Endodermal cell (in vitro differentiated cells): ENCODE measurements around the gene GRIN2C. TPM values are rescaled to one million over a fixed set of nuclear protein-coding genes. Genes with fewer than 3 reads are reported as not detected.

ENCODE experiments used
- DNase-seq: peaks from one replicate; pipeline ENCODE4 v3.0.0-alpha.2; 2017
- H3K27ac ChIP-seq: 2 replicates; pipeline ENCODE4 v1.5.1; 2013; ENCODE audit warnings: mild to moderate bottlenecking, low read depth, low read length, moderate library complexity
- H3K27me3 ChIP-seq: 2 replicates; pipeline ENCODE4 v1.6.1; 2013; ENCODE audit warnings: mild to moderate bottlenecking, low read length, moderate library complexity; ENCODE audit not compliant: insufficient read depth, control insufficient read depth, poor library complexity, severe bottlenecking
- H3K36me3 ChIP-seq: 2 replicates; pipeline ENCODE4 v1.7.0; 2013; ENCODE audit warnings: mild to moderate bottlenecking, low read length, moderate library complexity; ENCODE audit not compliant: control insufficient read depth, insufficient read depth
- H3K4me1 ChIP-seq: one replicate; pipeline ENCODE4 v1.7.0; 2013; ENCODE audit warnings: low read length; ENCODE audit not compliant: control insufficient read depth, insufficient read depth
- H3K4me3 ChIP-seq: 2 replicates; pipeline ENCODE4 v1.5.1; 2013; ENCODE audit warnings: mild to moderate bottlenecking, low read length, moderate library complexity
- H3K9ac ChIP-seq: 2 replicates; pipeline ENCODE4 v1.6.1; 2013; ENCODE audit warnings: mild to moderate bottlenecking, low read length, moderate library complexity; ENCODE audit not compliant: poor library complexity, severe bottlenecking; ENCODE audit errors: extremely low read depth
- H3K9me3 ChIP-seq: 2 replicates; pipeline ENCODE4 v1.6.1; 2013; ENCODE audit warnings: mild to moderate bottlenecking, low read length, moderate library complexity; ENCODE audit not compliant: control insufficient read depth
- H3K27ac Mint-ChIP-seq: 2 replicates; pipeline ENCODE4 v1.8.0; 2020; ENCODE audit warnings: mixed read lengths
- H3K27me3 Mint-ChIP-seq: 2 replicates; pipeline ENCODE4 v1.8.0; 2021; ENCODE audit warnings: mild to moderate bottlenecking, mixed read lengths; ENCODE audit not compliant: insufficient read depth
- H3K36me3 Mint-ChIP-seq: 2 replicates; pipeline ENCODE4 v1.8.0; 2020; ENCODE audit warnings: low read depth, mixed read lengths
- H3K4me1 Mint-ChIP-seq: 2 replicates; pipeline ENCODE4 v1.8.0; 2020; ENCODE audit warnings: mixed read lengths
- H3K4me3 Mint-ChIP-seq: 2 replicates; pipeline ENCODE4 v1.8.0; 2020; ENCODE audit warnings: mild to moderate bottlenecking, moderate library complexity, mixed read lengths
- H3K9me3 Mint-ChIP-seq: 2 replicates; pipeline ENCODE4 v1.8.0; 2020; ENCODE audit warnings: mild to moderate bottlenecking, mixed read lengths
- WGBS, 2 experiments: methylation state at CpG; one replicate each; pipeline versions ENCODE4 v1.1.5 to v1.1.7; 2013; ENCODE audit warnings: missing lambda C conversion rate in 2 of 2, mixed read lengths in 1 of 2; ENCODE audit not compliant: insufficient coverage in 1 of 2, insufficient read length in 1 of 2; 5-methylcytosine and 5-hydroxymethylcytosine counted together
- total RNA-seq, 2 donors: library from RNA; stranded (reverse); fragmentation: NEBNext Ultra II Directional in 1 of 2; extraction: Animal tissue kit (Norgen Biotek cat#: 25700) in 1 of 2; gene quantifications; 2 replicates in 1 of 2; 3 replicates in 1 of 2; pipeline ENCODE4 v1.2.1, GENCODE V29; 2021
- TF ChIP-seq, protein P1 (sequence below): fragments of 200-600 bp; sonication (generic); conservative IDR thresholded peaks from 2 replicates; pipeline ENCODE4 v1.5.0; 2021; ENCODE audit warnings: antibody characterized with exemption, mild to moderate bottlenecking

Gene GRIN2C
- total RNA-seq, 2 donors from 2014 or later = 0.24 to 0.31 TPM

DNA sequence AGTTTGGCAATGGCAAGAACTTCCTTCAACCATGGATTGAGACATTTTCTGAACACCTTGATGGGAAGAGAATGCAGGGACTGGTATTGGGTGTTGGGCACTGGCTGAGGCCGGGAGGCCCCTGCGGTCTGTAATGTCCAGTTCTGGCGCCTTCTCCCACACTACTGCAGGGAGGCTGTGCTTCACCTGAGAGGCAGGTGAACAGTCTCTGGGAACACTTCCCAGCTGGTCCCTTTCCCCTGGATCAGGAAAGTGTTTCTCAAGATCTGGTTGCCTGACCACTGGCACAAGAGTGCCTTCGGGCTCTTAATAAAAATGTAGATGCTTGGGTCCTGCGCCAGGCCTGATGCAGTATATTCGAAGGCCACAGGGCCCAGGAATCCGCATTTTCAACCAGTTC lies 55.0 kb downstream of the GRIN2C start:
- H3K27ac ChIP-seq = no peak overlapping the region
- Mint-ChIP-seq H3K4me1 (no peaks in the 10 kb centered on the region), H3K4me3 (no peak overlapping the region), H3K36me3 (peaks cover 24% of the 10 kb centered on the region), H3K27me3 (no peaks in the 10 kb centered on the region), H3K9me3 (no peaks in the 10 kb centered on the region), H3K27ac (no peak overlapping the region)
- 88 to 95% methylated on average over 6 to 7 of the region's 7 CpGs for WGBS, 2 experiments
- no peak overlapping the region for H3K9ac ChIP-seq
- H3K4me3 ChIP-seq = no peak overlapping the region
- TF ChIP-seq, protein P1, sequence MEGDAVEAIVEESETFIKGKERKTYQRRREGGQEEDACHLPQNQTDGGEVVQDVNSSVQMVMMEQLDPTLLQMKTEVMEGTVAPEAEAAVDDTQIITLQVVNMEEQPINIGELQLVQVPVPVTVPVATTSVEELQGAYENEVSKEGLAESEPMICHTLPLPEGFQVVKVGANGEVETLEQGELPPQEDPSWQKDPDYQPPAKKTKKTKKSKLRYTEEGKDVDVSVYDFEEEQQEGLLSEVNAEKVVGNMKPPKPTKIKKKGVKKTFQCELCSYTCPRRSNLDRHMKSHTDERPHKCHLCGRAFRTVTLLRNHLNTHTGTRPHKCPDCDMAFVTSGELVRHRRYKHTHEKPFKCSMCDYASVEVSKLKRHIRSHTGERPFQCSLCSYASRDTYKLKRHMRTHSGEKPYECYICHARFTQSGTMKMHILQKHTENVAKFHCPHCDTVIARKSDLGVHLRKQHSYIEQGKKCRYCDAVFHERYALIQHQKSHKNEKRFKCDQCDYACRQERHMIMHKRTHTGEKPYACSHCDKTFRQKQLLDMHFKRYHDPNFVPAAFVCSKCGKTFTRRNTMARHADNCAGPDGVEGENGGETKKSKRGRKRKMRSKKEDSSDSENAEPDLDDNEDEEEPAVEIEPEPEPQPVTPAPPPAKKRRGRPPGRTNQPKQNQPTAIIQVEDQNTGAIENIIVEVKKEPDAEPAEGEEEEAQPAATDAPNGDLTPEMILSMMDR = no peak
- no peak for DNase-seq
- H3K4me1 ChIP-seq = no peaks in the 10 kb centered on the region
- H3K27me3 ChIP-seq = no peaks in the 10 kb centered on the region
- H3K36me3 ChIP-seq = peaks cover 40% of the 10 kb centered on the region
- no peaks in the 10 kb centered on the region for H3K9me3 ChIP-seq

DNA sequence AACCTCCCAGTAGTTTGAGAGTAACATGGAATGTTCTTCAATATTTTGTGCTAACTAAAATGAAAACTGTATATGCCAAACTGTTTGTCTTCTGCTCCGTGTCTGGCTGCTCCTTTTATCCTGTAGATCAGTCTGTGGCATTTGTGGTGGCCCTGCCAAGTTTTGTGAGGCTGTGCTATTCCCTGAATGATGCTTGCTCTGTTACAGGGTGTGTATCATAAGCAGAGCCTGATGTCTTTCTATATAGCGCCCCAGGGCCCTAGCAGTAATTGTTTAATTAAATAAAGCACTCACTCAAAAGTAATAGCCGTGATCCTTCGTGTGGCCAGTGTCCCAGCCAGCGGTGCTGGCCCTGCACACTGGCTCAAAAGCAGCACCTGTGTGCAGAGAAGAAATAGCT lies 55.7 kb downstream of the GRIN2C start:
- no peaks in the 10 kb centered on the region for H3K9me3 Mint-ChIP-seq
- H3K4me1 ChIP-seq = no peaks in the 10 kb centered on the region
- H3K9me3 ChIP-seq = no peaks in the 10 kb centered on the region
- H3K4me1 Mint-ChIP-seq = no peaks in the 10 kb centered on the region
- no peak for DNase-seq
- peaks cover 28% of the 10 kb centered on the region for H3K36me3 Mint-ChIP-seq
- no peak overlapping the region for H3K27ac Mint-ChIP-seq
- H3K27me3 ChIP-seq = no peaks in the 10 kb centered on the region
- no peaks in the 10 kb centered on the region for H3K27me3 Mint-ChIP-seq
- TF ChIP-seq, protein P1 = no peak
- H3K27ac ChIP-seq = no peak overlapping the region
- H3K4me3 ChIP-seq = no peak overlapping the region
- no peak overlapping the region for H3K9ac ChIP-seq
- no peak overlapping the region for H3K4me3 Mint-ChIP-seq
- H3K36me3 ChIP-seq = peaks cover 46% of the 10 kb centered on the region
- WGBS, 2 experiments = 91 to 100% methylated on average over 4 to 5 of the region's 5 CpGs

DNA sequence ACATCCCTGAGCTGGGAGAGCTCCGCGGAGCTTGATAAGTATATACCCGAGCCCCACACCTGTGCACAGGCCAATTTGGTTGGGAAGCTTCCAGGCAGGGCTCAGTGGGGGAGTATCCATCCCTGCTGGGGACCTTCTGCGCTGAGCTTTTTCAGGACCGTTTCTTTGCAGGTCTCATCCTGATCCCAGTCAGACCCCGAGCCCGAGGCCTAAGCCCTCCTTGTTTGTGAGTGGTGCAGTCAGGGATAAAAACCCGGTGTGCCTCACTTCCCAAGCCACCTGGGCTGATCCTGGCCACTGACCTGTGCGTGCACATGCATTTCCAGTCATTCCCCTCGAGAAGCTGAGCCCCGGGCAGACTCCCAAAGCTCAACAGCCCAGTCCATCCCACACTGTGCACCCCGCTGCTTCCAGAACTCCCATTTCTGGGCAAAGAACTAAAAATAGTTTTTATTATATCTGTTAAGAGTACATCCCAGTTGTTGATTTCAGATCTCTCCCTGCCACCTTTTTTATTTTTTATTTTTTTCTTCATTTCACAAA lies 56.2 kb downstream of the GRIN2C start:
- no peaks in the 10 kb centered on the region for H3K9me3 Mint-ChIP-seq
- H3K9ac ChIP-seq = no peak overlapping the region
- H3K36me3 Mint-ChIP-seq = peaks cover 32% of the 10 kb centered on the region
- no peak overlapping the region for H3K27ac ChIP-seq
- no peaks in the 10 kb centered on the region for H3K27me3 ChIP-seq
- no peak for DNase-seq
- H3K27me3 Mint-ChIP-seq = no peaks in the 10 kb centered on the region
- H3K27ac Mint-ChIP-seq = no peak overlapping the region
- TF ChIP-seq, protein P1 = no peak
- no peaks in the 10 kb centered on the region for H3K4me1 ChIP-seq
- no peaks in the 10 kb centered on the region for H3K4me1 Mint-ChIP-seq
- no peak overlapping the region for H3K4me3 Mint-ChIP-seq
- H3K9me3 ChIP-seq = no peaks in the 10 kb centered on the region
- H3K4me3 ChIP-seq = no peak overlapping the region
- WGBS, 2 experiments = 89 to 90% methylated on average over 4 to 11 of the region's 12 CpGs
- H3K36me3 ChIP-seq = peaks cover 47% of the 10 kb centered on the region
